HG02571 (cell line): Measurements from ENCODE around the gene ZDHHC12.

ENCODE experiments used
- ATAC-seq: cut with Tn5 transposase; IDR thresholded peaks from one replicate; pipeline ENCODE4 v1.9.1; 2021; ENCODE audit warnings: mild to moderate bottlenecking, moderate library complexity; ENCODE audit not compliant: unreplicated experiment

ZDHHC12 gene, protein sequence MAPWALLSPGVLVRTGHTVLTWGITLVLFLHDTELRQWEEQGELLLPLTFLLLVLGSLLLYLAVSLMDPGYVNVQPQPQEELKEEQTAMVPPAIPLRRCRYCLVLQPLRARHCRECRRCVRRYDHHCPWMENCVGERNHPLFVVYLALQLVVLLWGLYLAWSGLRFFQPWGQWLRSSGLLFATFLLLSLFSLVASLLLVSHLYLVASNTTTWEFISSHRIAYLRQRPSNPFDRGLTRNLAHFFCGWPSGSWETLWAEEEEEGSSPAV

GRCh38 chr9:128723866-128724743, at the start of gene ZDHHC12:
ZDHHC12 (minus strand) TSS chr9:128724127; CDS start chr9:128724093, 34 bp downstream.
- peak; percentile 89 for ATAC-seq

GRCh38 chr9:128773049-128773448, 49.1 kb upstream of the ZDHHC12 start:
- ATAC-seq, result no peak

DNA sequence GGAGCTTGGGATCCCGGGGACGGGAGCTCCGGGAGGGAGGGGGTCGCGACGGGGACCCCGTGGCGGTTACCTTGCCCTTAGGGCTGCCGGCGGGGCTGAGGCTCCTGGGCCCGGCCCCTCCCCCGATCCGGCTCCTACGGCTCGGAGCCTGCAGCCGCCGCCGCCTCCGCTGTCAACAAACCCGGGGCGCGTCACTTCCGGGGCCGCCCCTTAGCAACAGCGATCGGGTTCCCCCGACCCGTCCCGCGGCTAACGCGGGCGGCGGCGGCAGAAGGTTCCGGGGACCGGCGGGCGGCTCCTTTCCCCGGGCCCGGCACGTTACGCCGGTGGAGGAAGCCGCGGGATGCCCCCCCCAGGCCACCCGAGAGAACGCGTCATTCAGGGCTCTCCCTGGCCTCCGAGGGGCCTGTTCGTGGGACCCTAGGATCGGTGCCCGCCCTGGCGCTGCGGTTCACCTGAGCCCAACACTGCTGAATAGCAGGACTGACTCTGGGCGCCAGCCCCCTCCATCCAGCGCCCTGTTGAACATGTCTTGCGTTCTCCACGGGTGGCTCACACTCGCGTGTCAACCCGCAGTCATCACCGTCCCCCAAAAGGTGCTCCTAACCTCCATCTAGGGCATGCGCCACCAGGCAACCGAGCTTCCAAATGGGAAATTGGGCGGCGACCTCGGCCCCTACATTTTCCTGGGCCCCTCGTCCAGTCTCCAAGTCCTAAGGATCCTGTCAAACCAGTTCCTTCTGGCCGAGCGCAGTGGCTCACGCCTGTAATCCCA, 48.0 kb upstream of the ZDHHC12 start, which contains the start of gene ZER1:
Gene ZER1, minus strand, starts transcription at position 183 of the 775 bp plus-strand sequence. CDS start 16,362 bp downstream, outside the sequence.
- peak; percentile 86 for ATAC-seq

- ATAC-seq, result peak; percentile 14
These were observed 47.3 kb upstream of the ZDHHC12 start for GRCh38 chr9:128771094-128771721.

DNA sequence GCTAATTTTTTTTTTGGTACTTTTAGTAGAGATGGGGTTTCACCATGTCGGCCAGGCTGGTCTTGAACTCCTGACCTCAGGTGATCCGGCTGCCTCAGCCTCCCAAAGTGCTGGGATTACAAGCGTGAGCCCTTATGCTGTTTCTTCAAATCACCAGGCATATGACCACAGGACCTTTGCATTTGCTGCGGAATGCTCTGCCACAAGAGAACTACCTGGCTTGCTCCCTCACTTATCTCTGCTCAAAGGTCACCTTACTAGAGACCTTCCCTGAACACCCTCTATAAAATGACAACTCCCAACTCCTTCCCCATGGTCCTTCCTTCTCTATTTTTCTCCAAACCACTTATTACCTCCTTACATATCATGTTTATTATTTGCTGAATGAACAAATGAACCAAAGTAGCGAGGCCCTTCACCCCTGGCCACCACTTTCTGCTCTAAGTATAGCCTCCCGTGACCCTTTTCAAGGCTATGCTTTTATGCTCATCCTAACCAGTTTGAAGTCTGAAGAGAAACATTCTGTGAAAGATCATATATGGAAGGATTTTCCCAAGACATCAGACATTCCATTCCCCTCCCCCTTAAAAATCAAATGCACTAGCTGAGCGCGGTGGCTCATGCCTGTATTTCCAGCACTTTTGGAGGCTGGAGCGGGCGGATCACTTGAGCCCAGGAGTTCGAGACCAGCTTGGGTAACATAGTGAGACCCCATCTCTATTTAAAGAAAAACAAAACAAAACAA, 46.5 kb upstream of the ZDHHC12 start:
- no peak for ATAC-seq

GRCh38 chr9:128768606-128769005, 44.7 kb upstream of the ZDHHC12 start:
- ATAC-seq, result no peak

DNA sequence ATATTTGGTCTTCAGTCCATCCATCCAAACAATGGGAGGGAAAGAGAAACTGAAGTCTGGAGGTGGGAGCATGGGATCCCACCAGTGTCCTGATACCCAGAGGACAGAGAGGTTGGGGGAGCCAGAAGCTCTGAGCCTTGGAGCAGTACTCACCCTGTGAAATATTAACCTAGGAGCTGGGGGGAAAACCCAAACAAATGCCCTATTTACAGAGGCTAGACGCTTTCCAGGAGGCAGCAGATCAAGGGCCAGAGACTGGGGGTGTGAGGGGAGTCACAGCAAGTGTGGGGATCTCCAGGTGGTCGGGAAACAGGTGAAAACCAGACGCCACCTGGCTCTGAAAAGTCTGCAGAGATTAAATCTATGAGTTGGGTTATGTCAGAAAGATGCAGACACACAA, 41.6 kb upstream of the ZDHHC12 start:
- no peak for ATAC-seq

GRCh38 chr9:128764361-128764760, 40.4 kb upstream of the ZDHHC12 start:
- no peak for ATAC-seq

GRCh38 chr9:128762671-128763449, 38.9 kb upstream of the ZDHHC12 start:
- no peak for ATAC-seq

GRCh38 chr9:128757602-128758001, 33.7 kb upstream of the ZDHHC12 start:
- ATAC-seq, result no peak

GRCh38 chr9:128753627-128754026, 29.7 kb upstream of the ZDHHC12 start:
- no peak for ATAC-seq

GRCh38 chr9:128750926-128751595, 27.1 kb upstream of the ZDHHC12 start:
- ATAC-seq, result no peak

DNA sequence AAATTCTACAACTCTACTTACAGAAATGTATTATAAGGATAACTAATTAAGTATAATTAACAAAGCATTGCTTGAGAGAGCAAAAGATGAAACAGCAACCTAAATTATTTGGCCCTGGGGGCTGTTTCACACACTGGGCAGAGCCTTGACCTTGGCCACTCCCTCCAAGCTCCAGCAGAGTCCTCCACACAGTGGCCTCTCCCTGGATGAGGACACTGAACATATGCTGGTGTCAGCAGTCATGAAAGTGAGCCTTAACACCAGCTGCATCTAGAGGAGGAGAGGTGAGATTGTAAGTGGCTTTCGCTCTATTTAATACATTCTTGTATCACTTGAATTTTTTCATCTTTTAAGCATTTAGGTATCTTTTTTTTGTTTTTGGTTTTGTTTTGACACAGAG, 23.3 kb upstream of the ZDHHC12 start:
- no peak for ATAC-seq

GRCh38 chr9:128743421-128743820, 19.5 kb upstream of the ZDHHC12 start:
- no peak for ATAC-seq

GRCh38 chr9:128742401-128742800, 18.5 kb upstream of the ZDHHC12 start:
- no peak for ATAC-seq

DNA sequence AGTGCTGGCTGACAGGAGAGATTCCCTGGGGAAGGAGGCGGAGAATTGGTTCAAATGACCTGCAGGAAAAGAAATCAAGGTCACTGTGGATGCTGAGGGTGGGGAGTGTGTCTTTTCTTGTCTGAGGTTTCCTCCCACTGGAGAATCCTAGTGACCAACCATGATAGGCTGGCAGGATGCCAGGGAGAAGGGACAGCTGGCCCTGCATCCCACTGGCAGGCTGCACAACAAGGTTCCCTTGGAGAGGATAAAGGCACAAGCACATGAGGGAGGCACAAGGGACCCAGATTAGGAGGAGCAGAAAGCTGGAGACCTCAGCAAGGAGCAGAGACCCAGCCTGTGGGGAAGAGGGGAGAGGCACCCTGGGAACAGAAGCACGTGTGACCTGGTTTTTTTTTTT, 11.4 kb upstream of the ZDHHC12 start:
- no peak for ATAC-seq

DNA sequence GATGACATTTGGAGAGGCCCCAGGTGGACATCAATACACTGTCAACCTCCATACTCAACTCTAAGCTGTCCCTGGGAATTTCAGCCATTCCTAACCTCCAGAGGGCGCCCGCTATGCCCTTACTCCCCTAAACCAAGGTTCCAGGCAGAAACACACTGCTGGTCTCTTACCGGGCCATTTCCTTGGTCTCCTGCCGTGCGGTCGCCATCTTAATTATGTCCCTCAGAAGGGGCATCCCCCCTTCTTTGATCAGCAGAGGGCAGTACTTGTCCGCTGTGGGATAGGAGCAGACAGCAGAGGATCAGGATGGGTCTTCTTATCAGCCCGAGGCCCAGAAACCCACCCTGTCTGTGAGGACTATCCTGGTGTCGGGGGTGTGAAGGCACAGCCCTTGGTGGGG, 9.3 kb upstream of the ZDHHC12 start:
- no peak for ATAC-seq

GRCh38 chr9:128732576-128732975, 8.6 kb upstream of the ZDHHC12 start:
- ATAC-seq, result no peak

DNA sequence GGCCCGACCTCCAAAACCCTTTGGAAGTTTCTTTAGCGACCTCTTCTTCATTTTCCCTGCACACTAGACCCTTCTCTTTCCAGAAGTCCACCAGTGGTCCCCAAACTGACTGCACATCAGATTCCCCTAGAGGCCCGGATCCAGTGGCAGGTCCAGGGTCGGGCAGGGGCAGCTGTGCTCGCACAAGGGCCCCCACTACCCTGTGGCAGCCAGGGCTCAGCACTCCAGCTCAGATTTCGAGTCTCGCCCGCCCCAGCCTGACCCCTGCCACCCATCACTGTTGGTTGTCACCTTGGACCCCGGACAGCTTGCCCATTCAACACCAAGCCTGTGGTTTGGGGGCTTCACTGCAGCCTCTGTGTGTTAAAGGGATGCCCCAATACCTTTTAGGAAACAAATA, 7.8 kb upstream of the ZDHHC12 start:
- no peak for ATAC-seq
